ENCODE data around the gene APOL2. TPM values are rescaled to one million over a fixed set of nuclear protein-coding genes. Genes with fewer than 3 reads are reported as not detected.
"Not testable (repeated sequence)": the region's sequence is repeated elsewhere in the genome, so short reads cannot be mapped to it uniquely, and the experiment has no call there.

Gene APOL2
- total RNA-seq, 1 experiment from 2014 or later: 11.3 TPM

- peaks cover 14% of the 10 kb centered on the region for H3K4me1 ChIP-seq (ENCODE audit: low read length)
- H3K27ac ChIP-seq (ENCODE audit: low read length): no peak overlapping the region
- H3K9me3 ChIP-seq (ENCODE audit: low read length): no peaks in the 10 kb centered on the region
- no peak overlapping the region for H2AFZ ChIP-seq (ENCODE audit: low read length)
- no peaks in the 10 kb centered on the region for H4K20me1 ChIP-seq (ENCODE audit: insufficient read depth, low read depth, low read length)
- H3K9ac ChIP-seq (ENCODE audit: low read length): no peak overlapping the region
- H3K79me2 ChIP-seq (ENCODE audit: low read length): no peaks in the 10 kb centered on the region
- no peaks in the 10 kb centered on the region for H3K9me2 ChIP-seq (replicated peaks; ENCODE audit: insufficient read depth, low read length)
- no peaks in the 10 kb centered on the region for H3K36me3 ChIP-seq (ENCODE audit: insufficient read depth, low read length)
- no peak overlapping the region for H3K4me2 ChIP-seq (ENCODE audit: low read depth, low read length, poor library complexity, severe bottlenecking)
- H3K27me3 ChIP-seq (ENCODE audit: low read length): no peaks in the 10 kb centered on the region
- no peak for DNase-seq
- no peak overlapping the region for H3K4me3 ChIP-seq (ENCODE audit: low read length)
Measured at GRCh38 chr22:36193171-36193570, 46.2 kb downstream of the APOL2 start.

- no peaks in the 10 kb centered on the region for H3K36me3 ChIP-seq (ENCODE audit: insufficient read depth, low read length)
- H3K4me2 ChIP-seq (ENCODE audit: low read depth, low read length, poor library complexity, severe bottlenecking): no peak overlapping the region
- H3K9me3 ChIP-seq (ENCODE audit: low read length): no peaks in the 10 kb centered on the region
- H3K27me3 ChIP-seq (ENCODE audit: low read length): no peaks in the 10 kb centered on the region
- H2AFZ ChIP-seq (ENCODE audit: low read length): no peak overlapping the region
- no peak overlapping the region for H3K27ac ChIP-seq (ENCODE audit: low read length)
- no peak overlapping the region for H3K9ac ChIP-seq (ENCODE audit: low read length)
- no peak overlapping the region for H3K4me3 ChIP-seq (ENCODE audit: low read length)
- no peaks in the 10 kb centered on the region for H3K79me2 ChIP-seq (ENCODE audit: low read length)
- no peaks in the 10 kb centered on the region for H3K9me2 ChIP-seq (replicated peaks; ENCODE audit: insufficient read depth, low read length)
- peaks cover 8% of the 10 kb centered on the region for H3K4me1 ChIP-seq (ENCODE audit: low read length)
- H4K20me1 ChIP-seq (ENCODE audit: insufficient read depth, low read depth, low read length): no peaks in the 10 kb centered on the region
- DNase-seq: no peak
Measured at GRCh38 chr22:36192542-36192941, 46.8 kb downstream of the APOL2 start.

GRCh38 chr22:36191106-36191836, 48.1 kb downstream of the APOL2 start:
- no peaks in the 10 kb centered on the region for H3K9me3 ChIP-seq (ENCODE audit: low read length)
- no peaks in the 10 kb centered on the region for H3K4me1 ChIP-seq (ENCODE audit: low read length)
- H3K27ac ChIP-seq (ENCODE audit: low read length): no peak overlapping the region
- no peaks in the 10 kb centered on the region for H3K9me2 ChIP-seq (replicated peaks; ENCODE audit: insufficient read depth, low read length)
- no peak for DNase-seq
- H3K79me2 ChIP-seq (ENCODE audit: low read length): no peaks in the 10 kb centered on the region
- no peaks in the 10 kb centered on the region for H3K27me3 ChIP-seq (ENCODE audit: low read length)
- no peak overlapping the region for H2AFZ ChIP-seq (ENCODE audit: low read length)
- H3K4me2 ChIP-seq (ENCODE audit: low read depth, low read length, poor library complexity, severe bottlenecking): no peak overlapping the region
- H3K36me3 ChIP-seq (ENCODE audit: insufficient read depth, low read length): no peaks in the 10 kb centered on the region
- H3K4me3 ChIP-seq (ENCODE audit: low read length): no peak overlapping the region
- no peaks in the 10 kb centered on the region for H4K20me1 ChIP-seq (ENCODE audit: insufficient read depth, low read depth, low read length)
- H3K9ac ChIP-seq (ENCODE audit: low read length): no peak overlapping the region

GRCh38 chr22:36187862-36188261, 51.5 kb downstream of the APOL2 start:
- not testable (repeated sequence) for DNase-seq; H3K4me3 ChIP-seq (ENCODE audit: low read length); H3K9me2 ChIP-seq (replicated peaks; ENCODE audit: insufficient read depth, low read length); H3K4me2 ChIP-seq (ENCODE audit: low read depth, low read length, poor library complexity, severe bottlenecking); H4K20me1 ChIP-seq (ENCODE audit: insufficient read depth, low read depth, low read length); H2AFZ ChIP-seq (ENCODE audit: low read length); H3K4me1 ChIP-seq (ENCODE audit: low read length); H3K27me3 ChIP-seq (ENCODE audit: low read length); H3K36me3 ChIP-seq (ENCODE audit: insufficient read depth, low read length); H3K27ac ChIP-seq (ENCODE audit: low read length); H3K9ac ChIP-seq (ENCODE audit: low read length); H3K79me2 ChIP-seq (ENCODE audit: low read length); H3K9me3 ChIP-seq (ENCODE audit: low read length)

- no peak for DNase-seq
- Histone ChIP-seq H3K9ac (ENCODE audit: low read length) (no peak overlapping the region), H3K79me2 (ENCODE audit: low read length) (no peaks in the 10 kb centered on the region), H3K4me3 (ENCODE audit: low read length) (no peak overlapping the region), H3K9me3 (ENCODE audit: low read length) (no peaks in the 10 kb centered on the region), H3K36me3 (ENCODE audit: insufficient read depth, low read length) (no peaks in the 10 kb centered on the region), H3K4me2 (ENCODE audit: low read depth, low read length, poor library complexity, severe bottlenecking) (no peak overlapping the region), H3K4me1 (ENCODE audit: low read length) (no peaks in the 10 kb centered on the region), H3K27me3 (ENCODE audit: low read length) (no peaks in the 10 kb centered on the region), H3K9me2 (replicated peaks; ENCODE audit: insufficient read depth, low read length) (no peaks in the 10 kb centered on the region), H3K27ac (ENCODE audit: low read length) (no peak overlapping the region), H4K20me1 (ENCODE audit: insufficient read depth, low read depth, low read length) (no peaks in the 10 kb centered on the region), H2AFZ (ENCODE audit: low read length) (no peak overlapping the region)
Measured at GRCh38 chr22:36185828-36186624, 53.3 kb downstream of the APOL2 start.

GRCh38 chr22:36184433-36185025, 54.8 kb downstream of the APOL2 start:
- Histone ChIP-seq H4K20me1 (ENCODE audit: insufficient read depth, low read depth, low read length) (no peaks in the 10 kb centered on the region), H3K27ac (ENCODE audit: low read length) (no peak overlapping the region), H3K9me2 (replicated peaks; ENCODE audit: insufficient read depth, low read length) (no peaks in the 10 kb centered on the region), H3K4me2 (ENCODE audit: low read depth, low read length, poor library complexity, severe bottlenecking) (no peak overlapping the region), H3K27me3 (ENCODE audit: low read length) (no peaks in the 10 kb centered on the region), H3K36me3 (ENCODE audit: insufficient read depth, low read length) (no peaks in the 10 kb centered on the region), H2AFZ (ENCODE audit: low read length) (no peak overlapping the region), H3K4me1 (ENCODE audit: low read length) (no peaks in the 10 kb centered on the region), H3K9me3 (ENCODE audit: low read length) (no peaks in the 10 kb centered on the region), H3K9ac (ENCODE audit: low read length) (no peak overlapping the region), H3K4me3 (ENCODE audit: low read length) (no peak overlapping the region), H3K79me2 (ENCODE audit: low read length) (no peaks in the 10 kb centered on the region)
- DNase-seq: no peak

- H3K4me1 ChIP-seq (ENCODE audit: low read length): no peaks in the 10 kb centered on the region; the same call in 1 of the 2 replicates
- no peaks in the 10 kb centered on the region for H3K9me2 ChIP-seq (replicated peaks; ENCODE audit: insufficient read depth, low read length)
- DNase-seq: no peak
- no peak overlapping the region for H2AFZ ChIP-seq (ENCODE audit: low read length)
- no peaks in the 10 kb centered on the region for H3K36me3 ChIP-seq (ENCODE audit: insufficient read depth, low read length)
- H3K4me3 ChIP-seq (ENCODE audit: low read length): no peak overlapping the region
- no peaks in the 10 kb centered on the region for H3K79me2 ChIP-seq (ENCODE audit: low read length)
- no peaks in the 10 kb centered on the region for H4K20me1 ChIP-seq (ENCODE audit: insufficient read depth, low read depth, low read length)
- no peaks in the 10 kb centered on the region for H3K27me3 ChIP-seq (ENCODE audit: low read length)
- no peak overlapping the region for H3K9ac ChIP-seq (ENCODE audit: low read length)
- H3K9me3 ChIP-seq (ENCODE audit: low read length): no peaks in the 10 kb centered on the region
- no peak overlapping the region for H3K4me2 ChIP-seq (ENCODE audit: low read depth, low read length, poor library complexity, severe bottlenecking)
- H3K27ac ChIP-seq (ENCODE audit: low read length): no peak overlapping the region
Measured at GRCh38 chr22:36183446-36183845, 55.9 kb downstream of the APOL2 start.

GRCh38 chr22:36182857-36183256, 56.5 kb downstream of the APOL2 start:
- no peaks in the 10 kb centered on the region for H3K9me3 ChIP-seq (ENCODE audit: low read length)
- no peak for DNase-seq
- no peaks in the 10 kb centered on the region for H3K79me2 ChIP-seq (ENCODE audit: low read length)
- H3K9ac ChIP-seq (ENCODE audit: low read length): no peak overlapping the region
- H3K9me2 ChIP-seq (replicated peaks; ENCODE audit: insufficient read depth, low read length): no peaks in the 10 kb centered on the region
- H3K4me2 ChIP-seq (ENCODE audit: low read depth, low read length, poor library complexity, severe bottlenecking): no peak overlapping the region
- H3K27me3 ChIP-seq (ENCODE audit: low read length): no peaks in the 10 kb centered on the region
- no peak overlapping the region for H3K4me3 ChIP-seq (ENCODE audit: low read length)
- H3K36me3 ChIP-seq (ENCODE audit: insufficient read depth, low read length): no peaks in the 10 kb centered on the region
- H2AFZ ChIP-seq (ENCODE audit: low read length): no peak overlapping the region
- H3K27ac ChIP-seq (ENCODE audit: low read length): no peak overlapping the region
- H4K20me1 ChIP-seq (ENCODE audit: insufficient read depth, low read depth, low read length): no peaks in the 10 kb centered on the region
- H3K4me1 ChIP-seq (ENCODE audit: low read length): no peaks in the 10 kb centered on the region; the same call in 1 of the 2 replicates

All from Karpas-422 (cell line).